Amniotic epithelial cell (primary cell): ENCODE measurements around the gene LRCH1.

ENCODE experiments used
- DNase-seq: peaks from one replicate; pipeline ENCODE4 v3.0.0-alpha.2; 2010; ENCODE audit warnings: low read depth

LRCH1 gene

GRCh38 chr13:46594374-46595078 is 41.6 kb downstream of the LRCH1 start:
- no peak for DNase-seq

- DNase-seq: peak; percentile 45
These were observed 42.3 kb downstream of the LRCH1 start for GRCh38 chr13:46595136-46595884.

GRCh38 chr13:46595885-46596275 is 42.9 kb downstream of the LRCH1 start:
- peak; percentile 41 for DNase-seq

GRCh38 chr13:46596466-46596865 is 43.5 kb downstream of the LRCH1 start:
- DNase-seq: no peak

GRCh38 chr13:46598140-46598819 is 45.3 kb downstream of the LRCH1 start:
- DNase-seq: no peak

GRCh38 chr13:46598820-46599180 is 45.8 kb downstream of the LRCH1 start:
- no peak for DNase-seq

- DNase-seq: no peak
These were observed 48.0 kb downstream of the LRCH1 start for GRCh38 chr13:46600943-46601311.

GRCh38 chr13:46602531-46602930 is 49.6 kb downstream of the LRCH1 start:
- DNase-seq: no peak

GRCh38 chr13:46603165-46603603 is 50.2 kb downstream of the LRCH1 start:
- peak; percentile 31 for DNase-seq

GRCh38 chr13:46604226-46604990 is 51.4 kb downstream of the LRCH1 start:
- no peak for DNase-seq

GRCh38 chr13:46605076-46605824 is 52.3 kb downstream of the LRCH1 start:
- DNase-seq: no peak

- DNase-seq: no peak
These were observed 53.0 kb downstream of the LRCH1 start for GRCh38 chr13:46605825-46606554.

GRCh38 chr13:46606970-46607369 is 54.0 kb downstream of the LRCH1 start:
- DNase-seq: no peak

- no peak for DNase-seq
These were observed 55.0 kb downstream of the LRCH1 start for GRCh38 chr13:46607768-46608564.

- DNase-seq: no peak
These were observed 56.1 kb downstream of the LRCH1 start for GRCh38 chr13:46609052-46609451.

- DNase-seq: no peak
These were observed 56.8 kb downstream of the LRCH1 start for GRCh38 chr13:46609726-46610125.

GRCh38 chr13:46612267-46612666 is 59.3 kb downstream of the LRCH1 start:
- no peak for DNase-seq

- no peak for DNase-seq
These were observed 60.6 kb downstream of the LRCH1 start for GRCh38 chr13:46613409-46614049.

- peak; percentile 88 for DNase-seq
These were observed 61.6 kb downstream of the LRCH1 start for GRCh38 chr13:46614582-46614981.
